Naive thymus-derived CD8-positive, alpha-beta T cell (primary cell): ENCODE data around the gene PRKCB. TPM values are rescaled to one million over a fixed set of nuclear protein-coding genes. Genes with fewer than 3 reads are reported as not detected.
A peak's percentile ranks its signal among the peaks of the same experiment; 100 is the strongest.
"Not testable (repeated sequence)": the region's sequence is repeated elsewhere in the genome, so short reads cannot be mapped to it uniquely, and the experiment has no call there.

ENCODE experiments used
- ATAC-seq, 2 donors: fragments of 150-1000 bp; cut with Tn5 transposase in 1 of 2; sonication (Bioruptor Pico), chemical (Tn5 transposase) in 1 of 2; 1 replicate in 1 of 2; 2 replicates in 1 of 2; pipeline ENCODE4 v1.10.0; 2021; ENCODE audit warnings: mild to moderate bottlenecking in 2 of 2, moderate library complexity in 2 of 2
- POLR2A ChIA-PET: fragments of 350-600 bp; sonication (Branson Sonifier 250); formaldehyde crosslinking; loops from one replicate; lab custom pipeline; 2021; ENCODE audit warnings: antibody characterized with exemption; lab: Charles Lee
- DNase-seq, 10 donors: peaks; one replicate each; pipeline versions ENCODE4 v3.0.0 to v3.0.0-alpha.2; 2020 to 2022
- H3K27ac Mint-ChIP-seq, 10 donors: one replicate each; pipeline ENCODE4 v1.8.0; 2020 to 2022; ENCODE audit warnings: mild to moderate bottlenecking in 10 of 10, mixed read lengths in 10 of 10, moderate library complexity in 4 of 10, inconsistent platforms in 1 of 10
- H3K27me3 Mint-ChIP-seq, 5 donors: one replicate each; pipeline ENCODE4 v1.8.0; 2021 to 2022; ENCODE audit warnings: mixed read lengths in 5 of 5
- H3K36me3 Mint-ChIP-seq, 3 donors: one replicate each; pipeline ENCODE4 v1.8.0; 2020 to 2022; ENCODE audit warnings: mixed read lengths in 3 of 3, mild to moderate bottlenecking in 2 of 3, inconsistent platforms in 1 of 3
- H3K4me1 Mint-ChIP-seq, 4 donors: one replicate each; pipeline ENCODE4 v1.8.0; 2021 to 2022; ENCODE audit warnings: mixed read lengths in 4 of 4
- H3K4me3 Mint-ChIP-seq, 10 donors: one replicate each; pipeline ENCODE4 v1.8.0; 2020 to 2022; ENCODE audit warnings: mild to moderate bottlenecking in 10 of 10, mixed read lengths in 10 of 10, moderate library complexity in 6 of 10, inconsistent platforms in 1 of 10
- H3K9me3 Mint-ChIP-seq, 9 donors: one replicate each; pipeline ENCODE4 v1.8.0; 2020 to 2022; ENCODE audit warnings: mixed read lengths in 9 of 9, mild to moderate bottlenecking in 3 of 9, inconsistent platforms in 1 of 9, moderate library complexity in 1 of 9
- polyA plus RNA-seq, 3 donors: library from polyadenylated mRNA; unstranded; fragments of 300-500 nt; fragmentation: Illumina TruSeq; gene quantifications; one replicate each; pipeline ENCODE4 v1.2.3, GENCODE V29; 2021
- total RNA-seq, 8 experiments: library from RNA in 2 of 8; stranded (reverse) in 2 of 8; gene quantifications; one replicate each; pipeline ENCODE4 v1.2.3 and lab custom pipeline; 2021 to 2026

PRKCB gene
- total and polyA plus RNA-seq, 5 experiments from 2014 or later: 57.2 to 142 (median 123) TPM

DNA sequence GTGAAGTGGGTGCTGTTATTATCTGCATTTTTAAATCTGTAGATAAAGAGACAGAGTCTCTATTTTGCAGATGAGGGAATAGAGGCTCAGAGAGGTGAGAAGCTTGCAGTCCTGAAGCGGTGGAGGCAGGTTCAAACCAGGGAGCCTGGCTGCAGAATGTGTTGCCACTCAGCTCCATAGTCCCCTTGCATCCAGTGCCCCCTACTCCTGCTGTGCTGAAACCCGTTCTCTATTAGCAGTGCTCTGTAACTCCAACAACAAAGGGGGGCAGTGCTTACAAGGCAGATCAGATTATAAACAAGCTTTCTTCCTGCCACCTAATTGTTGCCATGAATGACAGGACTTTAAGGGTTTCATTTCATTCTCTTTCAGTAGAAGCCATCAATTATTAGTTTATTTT lies 302.2 kb downstream of the PRKCB start:
- POLR2A ChIA-PET: no interaction called here
- H3K27me3 Mint-ChIP-seq: no peaks in the 10 kb centered on the region
- no peak overlapping the region for H3K4me3 Mint-ChIP-seq
- ATAC-seq: no peak
- no peak for DNase-seq
- H3K36me3 Mint-ChIP-seq: peaks cover 16 to 66% (median 17%) of the 10 kb centered on the region in 3 donors
- no peaks in the 10 kb centered on the region for H3K9me3 Mint-ChIP-seq
- H3K27ac Mint-ChIP-seq: peak overlapping the region in 1 of 10 donors; percentile 12
- peaks cover 0 to 14% (median 8%) of the 10 kb centered on the region in 4 donors for H3K4me1 Mint-ChIP-seq

DNA sequence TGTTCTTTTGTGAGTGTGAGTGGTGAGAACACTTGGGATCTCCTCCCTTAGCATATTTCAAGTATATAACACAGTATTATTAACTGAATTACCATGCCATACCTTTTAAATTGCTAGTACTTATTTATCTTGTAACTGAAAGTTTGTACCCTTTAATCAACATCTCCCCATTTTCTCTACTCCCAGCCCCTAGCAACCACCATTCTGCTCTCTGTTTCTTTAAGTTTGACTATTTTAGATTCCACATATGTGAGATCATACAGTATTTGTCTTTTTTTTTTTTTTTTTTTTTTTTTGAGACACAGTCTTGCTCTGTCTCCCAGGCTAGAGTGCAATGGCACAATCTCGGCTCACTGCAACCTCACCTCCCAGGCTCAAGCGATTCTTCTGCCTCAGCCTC lies 302.8 kb downstream of the PRKCB start:
- no peaks in the 10 kb centered on the region for H3K9me3 Mint-ChIP-seq
- POLR2A ChIA-PET: no interaction called here
- ATAC-seq (no peak), DNase-seq (no peak)
- no peaks in the 10 kb centered on the region for H3K27me3 Mint-ChIP-seq
- peaks cover 15 to 63% (median 17%) of the 10 kb centered on the region in 3 donors for H3K36me3 Mint-ChIP-seq
- H3K27ac Mint-ChIP-seq: peak overlapping the region in 2 of 10 donors; percentile 6 to 52
- H3K4me3 Mint-ChIP-seq: no peak overlapping the region
- peaks cover 0 to 11% (median 6%) of the 10 kb centered on the region in 4 donors for H3K4me1 Mint-ChIP-seq

DNA sequence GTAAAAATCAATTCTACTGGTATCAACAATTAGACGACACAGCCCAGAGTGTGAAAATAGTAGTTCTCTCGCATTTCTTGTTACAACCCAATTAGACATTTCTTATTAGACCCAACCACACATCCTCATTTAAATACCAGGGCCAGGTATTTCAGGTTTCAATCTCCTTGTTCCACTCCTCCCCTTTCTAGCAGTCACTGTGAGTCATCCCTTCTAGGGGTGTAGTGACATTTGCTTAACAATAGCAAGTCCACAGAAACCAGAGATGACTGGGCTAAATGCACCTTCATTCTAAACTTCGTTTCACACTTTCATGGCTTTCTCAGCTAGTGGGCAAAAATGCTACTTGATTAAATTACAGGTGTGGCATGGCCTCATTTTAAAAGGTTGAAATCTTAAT lies 303.5 kb downstream of the PRKCB start:
- peaks cover 20 to 62% (median 21%) of the 10 kb centered on the region in 3 donors for H3K36me3 Mint-ChIP-seq
- H3K27me3 Mint-ChIP-seq: no peaks in the 10 kb centered on the region
- POLR2A ChIA-PET: no interaction called here
- DNase-seq: no peak
- H3K4me3 Mint-ChIP-seq: no peak overlapping the region
- no peaks in the 10 kb centered on the region for H3K9me3 Mint-ChIP-seq
- H3K27ac Mint-ChIP-seq: peak overlapping the region in 1 of 10 donors; percentile 29
- H3K4me1 Mint-ChIP-seq: peaks cover 0 to 15% (median 5%) of the 10 kb centered on the region in 4 donors
- ATAC-seq: no peak

DNA sequence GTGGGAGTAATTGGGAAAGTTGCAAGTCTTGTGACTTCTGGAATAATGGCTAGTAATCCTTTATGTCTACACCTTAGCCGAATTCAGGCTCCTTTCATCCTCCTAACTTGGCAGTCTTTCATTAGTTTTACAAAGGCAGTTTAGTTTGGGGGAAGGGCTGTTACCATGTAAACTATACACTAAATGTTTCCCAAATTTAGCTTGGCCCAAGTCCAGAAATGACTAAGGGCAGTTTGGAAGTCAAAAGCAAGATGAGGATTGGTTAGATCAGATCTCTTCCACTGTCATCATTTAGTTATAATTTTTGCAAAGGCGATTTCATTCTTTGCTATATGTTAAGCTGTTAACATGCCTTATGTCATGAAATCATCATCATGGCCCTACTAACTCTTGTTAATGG lies 304.9 kb downstream of the PRKCB start:
- POLR2A ChIA-PET: no interaction called here
- peak overlapping the region in 1 of 10 donors; percentile 24 for H3K27ac Mint-ChIP-seq
- H3K4me1 Mint-ChIP-seq: peaks cover 0 to 18% (median 5%) of the 10 kb centered on the region in 4 donors
- ATAC-seq (no peak), DNase-seq (no peak)
- H3K27me3 Mint-ChIP-seq: no peaks in the 10 kb centered on the region
- H3K9me3 Mint-ChIP-seq: no peaks in the 10 kb centered on the region
- peaks cover 25 to 68% (median 29%) of the 10 kb centered on the region in 3 donors for H3K36me3 Mint-ChIP-seq
- no peak overlapping the region for H3K4me3 Mint-ChIP-seq

DNA sequence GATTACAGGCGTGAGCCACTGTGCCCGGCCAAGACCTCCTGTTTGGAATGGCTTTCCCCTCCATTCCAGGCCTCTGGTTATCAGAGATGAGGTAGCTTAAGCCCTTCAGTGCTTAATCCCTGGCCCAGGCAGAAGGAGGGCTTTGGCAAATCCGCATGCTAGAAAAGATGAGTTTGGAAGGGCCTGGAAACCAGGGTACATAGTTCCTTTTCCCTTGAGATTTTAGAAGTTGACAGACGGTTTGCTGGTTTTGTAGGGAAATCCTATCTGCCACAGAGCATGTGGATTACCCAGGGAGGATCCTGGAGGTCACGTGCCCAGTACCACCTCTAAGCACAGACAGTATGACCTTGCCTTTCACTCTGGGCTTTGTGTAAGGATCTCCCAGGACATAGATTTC lies 305.7 kb downstream of the PRKCB start:
- H3K27ac Mint-ChIP-seq: no peak overlapping the region
- DNase-seq: no peak

DNA sequence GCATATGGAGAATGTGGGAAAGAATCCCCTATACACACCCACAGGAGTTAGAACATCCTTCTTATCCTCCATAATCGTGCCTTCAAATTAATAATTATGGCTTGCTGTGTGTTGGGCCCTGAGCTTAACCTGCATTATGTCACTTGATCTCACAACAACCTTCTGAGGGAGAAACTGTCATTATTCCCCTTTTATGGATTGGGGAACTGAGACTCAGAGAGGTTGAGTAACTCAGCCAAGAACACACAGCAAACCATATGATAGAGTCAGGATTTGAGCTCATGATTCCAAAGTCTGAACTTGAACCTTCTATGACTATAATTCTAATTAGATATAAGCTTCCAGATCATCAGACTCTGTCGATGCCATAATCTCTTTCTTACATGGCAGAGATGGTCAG lies 306.1 kb downstream of the PRKCB start:
- Mint-ChIP-seq H3K36me3 (peaks cover 22 to 66% (median 25%) of the 10 kb centered on the region in 3 donors), H3K4me1 (peaks cover 0 to 13% (median 3%) of the 10 kb centered on the region in 4 donors), H3K27ac (peak overlapping the region in 2 of 10 donors; percentile 34 to 57), H3K9me3 (no peaks in the 10 kb centered on the region), H3K27me3 (no peaks in the 10 kb centered on the region), H3K4me3 (no peak overlapping the region)
- POLR2A ChIA-PET: no interaction called here
- ATAC-seq: no peak
- no peak for DNase-seq

More for the DNA sequence above, 305.7 kb downstream of the PRKCB start:
- no peaks in the 10 kb centered on the region for H3K9me3 Mint-ChIP-seq
- POLR2A ChIA-PET: no interaction called here
- peaks cover 0 to 13% (median 3%) of the 10 kb centered on the region in 4 donors for H3K4me1 Mint-ChIP-seq
- H3K4me3 Mint-ChIP-seq: peak overlapping the region in 1 of 10 donors; percentile 26
- peaks cover 22 to 65% (median 25%) of the 10 kb centered on the region in 3 donors for H3K36me3 Mint-ChIP-seq
- H3K27me3 Mint-ChIP-seq: no peaks in the 10 kb centered on the region
- ATAC-seq: no peak

DNA sequence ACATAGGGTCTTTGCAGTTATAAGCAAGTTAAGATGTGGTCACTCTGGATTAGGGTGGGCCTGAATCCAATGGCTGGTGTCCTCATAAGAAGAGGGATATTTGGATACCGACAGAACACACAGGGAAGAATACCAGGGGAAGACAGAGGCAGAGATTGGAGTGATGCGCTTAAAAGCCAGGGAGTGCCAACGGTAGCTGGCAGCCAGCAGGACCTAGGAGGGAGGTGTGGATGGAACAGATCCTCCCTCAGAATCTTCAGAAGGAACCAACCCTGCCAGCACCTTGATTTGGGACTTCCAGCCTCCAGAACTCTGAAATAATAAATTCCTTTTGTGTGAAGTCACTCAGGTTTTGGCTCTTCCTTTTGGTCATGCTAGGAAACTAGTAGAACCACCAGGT lies 310.1 kb downstream of the PRKCB start:
- peaks cover 20 to 33% (median 27%) of the 10 kb centered on the region in 4 donors for H3K4me1 Mint-ChIP-seq
- peak overlapping the region in 4 of 10 donors; percentile 39 to 83 (median 60) for H3K27ac Mint-ChIP-seq
- no peaks in the 10 kb centered on the region for H3K9me3 Mint-ChIP-seq
- H3K27me3 Mint-ChIP-seq: no peaks in the 10 kb centered on the region
- ATAC-seq: no peak
- DNase-seq: no peak
- POLR2A ChIA-PET: no interaction called here
- no peak overlapping the region for H3K4me3 Mint-ChIP-seq
- peaks cover 12 to 36% (median 16%) of the 10 kb centered on the region in 3 donors for H3K36me3 Mint-ChIP-seq

DNA sequence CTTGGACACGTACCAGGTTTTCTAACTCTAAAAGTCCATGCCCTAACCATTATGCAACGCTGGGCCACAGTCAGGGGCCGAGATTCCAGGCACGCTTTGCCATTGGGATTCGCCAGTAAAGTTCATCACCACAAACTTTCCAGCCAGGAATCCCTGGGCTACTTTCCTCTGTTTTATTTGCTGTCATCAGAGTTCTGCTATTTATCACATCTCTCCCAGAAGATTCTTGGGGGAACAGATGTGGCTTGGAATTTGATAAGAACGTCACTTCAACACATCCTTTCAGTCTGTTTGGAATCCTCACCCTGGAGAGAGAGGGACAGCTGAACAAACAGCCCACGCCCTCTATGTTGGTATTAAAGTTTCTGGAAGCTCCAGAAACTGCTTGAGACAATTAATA lies 310.7 kb downstream of the PRKCB start:
- ATAC-seq: no peak
- POLR2A ChIA-PET: no interaction called here
- no peak for DNase-seq
- Mint-ChIP-seq H3K4me3 (no peak overlapping the region), H3K27me3 (no peaks in the 10 kb centered on the region), H3K4me1 (peaks cover 22 to 38% (median 33%) of the 10 kb centered on the region in 4 donors), H3K9me3 (no peaks in the 10 kb centered on the region), H3K27ac (no peak overlapping the region), H3K36me3 (peaks cover 12 to 31% (median 16%) of the 10 kb centered on the region in 3 donors)

DNA sequence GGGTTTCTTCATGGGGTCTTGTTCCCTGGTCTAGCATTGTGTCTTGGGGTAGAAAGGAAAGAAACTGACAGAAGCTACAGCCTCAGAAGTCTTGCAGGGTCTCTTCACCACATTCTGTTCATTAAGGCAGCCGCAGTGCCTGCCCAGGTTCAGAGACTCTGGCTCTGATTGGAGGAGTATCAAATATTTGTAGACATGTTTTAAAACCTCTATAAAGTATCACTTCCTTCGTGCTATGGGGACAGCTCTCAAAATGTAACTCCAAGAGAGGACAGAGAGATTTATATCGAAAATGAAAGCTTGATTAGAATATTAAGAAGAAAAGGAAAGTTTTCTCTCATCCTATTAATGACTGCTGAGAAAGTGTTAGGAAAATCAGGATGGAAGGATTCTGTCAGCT lies 313.3 kb downstream of the PRKCB start:
- Mint-ChIP-seq H3K36me3 (peaks cover 8 to 21% (median 11%) of the 10 kb centered on the region in 3 donors), H3K9me3 (no peaks in the 10 kb centered on the region), H3K27me3 (no peaks in the 10 kb centered on the region), H3K27ac (peak overlapping the region; percentile 0 to 90 (median 70)), H3K4me3 (peak overlapping the region in 2 of 10 donors; percentile 7 to 8), H3K4me1 (peaks cover 21 to 56% (median 52%) of the 10 kb centered on the region in 4 donors)
- POLR2A ChIA-PET: no interaction called here
- peak in 1 of 10 donors; percentile 6 for DNase-seq
- no peak for ATAC-seq

DNA sequence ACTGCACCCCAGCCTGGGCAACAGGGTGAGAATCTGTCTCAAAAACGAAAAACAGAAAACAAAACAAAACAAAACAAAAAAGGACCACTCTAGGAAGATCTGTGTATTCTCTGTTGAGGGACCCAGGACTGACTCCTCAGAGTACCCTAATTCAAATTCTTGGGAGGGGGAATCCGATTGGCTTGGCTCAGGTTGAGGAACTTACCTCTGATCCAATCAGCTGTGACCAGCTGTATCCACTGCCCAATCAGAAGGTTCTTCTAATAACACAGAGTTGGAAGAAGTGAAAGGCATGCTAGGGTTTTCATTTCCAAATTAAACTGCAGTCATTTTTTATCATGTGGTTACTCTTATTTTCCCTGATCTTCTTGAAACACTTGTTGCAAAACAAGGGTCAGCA lies 314.5 kb downstream of the PRKCB start:
- DNase-seq (no peak), ATAC-seq (no peak)
- POLR2A ChIA-PET: no interaction called here
- H3K27me3 Mint-ChIP-seq: no peaks in the 10 kb centered on the region
- no peaks in the 10 kb centered on the region for H3K9me3 Mint-ChIP-seq
- H3K4me1 Mint-ChIP-seq: peaks cover 18 to 58% (median 53%) of the 10 kb centered on the region in 4 donors
- H3K27ac Mint-ChIP-seq: peak overlapping the region in 9 of 10 donors; percentile 48 to 91 (median 71)
- peaks cover 0 to 23% (median 19%) of the 10 kb centered on the region in 3 donors for H3K36me3 Mint-ChIP-seq
- peak overlapping the region in 1 of 10 donors; percentile 20 for H3K4me3 Mint-ChIP-seq

DNA sequence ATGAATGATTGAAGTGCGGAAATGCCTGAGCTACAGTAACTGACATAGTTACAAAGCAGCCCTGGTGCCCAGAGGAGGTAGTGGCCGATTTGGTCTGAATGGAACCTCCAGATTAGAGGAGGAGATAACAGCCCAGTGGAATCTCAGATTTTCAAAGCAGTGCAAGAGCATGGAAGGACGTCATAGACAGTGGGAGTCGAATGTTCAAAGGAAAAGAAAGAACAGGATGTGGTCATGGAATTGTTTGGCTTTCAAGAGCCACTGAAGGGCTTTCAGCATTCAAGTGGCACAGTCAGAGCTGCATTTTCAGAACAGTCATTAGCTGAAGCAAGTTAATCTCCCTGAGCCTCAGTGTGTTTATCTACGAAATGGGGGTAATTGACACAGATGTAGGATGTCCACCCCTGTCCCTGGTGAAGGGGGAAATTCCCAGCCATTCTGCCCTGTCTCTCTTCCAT lies 315.7 kb downstream of the PRKCB start:
- H3K27ac Mint-ChIP-seq: peak overlapping the region in 9 of 10 donors; percentile 0 to 75 (median 69)
- peaks cover 0 to 30% (median 23%) of the 10 kb centered on the region in 3 donors for H3K36me3 Mint-ChIP-seq
- no peaks in the 10 kb centered on the region for H3K9me3 Mint-ChIP-seq
- ATAC-seq (peak; percentile 88 to 90), DNase-seq (peak in 7 of 10 donors; percentile 16 to 62 (median 28))
- H3K27me3 Mint-ChIP-seq: no peaks in the 10 kb centered on the region
- peak overlapping the region; percentile 42 to 81 (median 72) for H3K4me3 Mint-ChIP-seq
- H3K4me1 Mint-ChIP-seq: peaks cover 19 to 58% (median 53%) of the 10 kb centered on the region in 4 donors
- POLR2A ChIA-PET: interaction anchor here (1.3 kb wide), 1 partner anchor 8 kb away, joined by 3 read pairs; no protein-coding TSS in a partner anchor

DNA sequence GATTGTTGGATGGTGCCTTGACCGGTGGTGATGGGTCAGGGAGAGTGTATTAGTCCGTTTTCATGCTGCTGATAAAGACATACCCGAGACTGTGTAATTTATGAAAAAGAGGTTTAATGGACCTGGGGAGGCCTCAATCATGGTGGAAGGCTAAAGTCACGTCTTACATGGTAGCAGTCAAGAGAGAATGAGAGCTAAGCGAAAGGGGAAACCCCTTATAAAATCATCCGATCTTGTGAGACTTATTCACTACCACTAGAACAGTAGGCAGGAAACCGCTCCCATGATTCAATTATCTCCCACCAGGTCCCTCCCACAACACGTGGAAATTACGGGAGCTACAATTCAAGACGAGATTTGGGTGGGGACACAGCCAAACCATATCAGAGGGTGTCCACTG lies 316.3 kb downstream of the PRKCB start:
- peaks cover 0 to 32% (median 29%) of the 10 kb centered on the region in 3 donors for H3K36me3 Mint-ChIP-seq
- H3K9me3 Mint-ChIP-seq, DNase-seq, ATAC-seq, H3K27me3 Mint-ChIP-seq: not testable (repeated sequence)
- H3K27ac Mint-ChIP-seq: peak overlapping the region; percentile 0 to 75 (median 65)
- POLR2A ChIA-PET: interaction anchor here (1.3 kb wide), 1 partner anchor 7 kb away, joined by 3 read pairs; no protein-coding TSS in a partner anchor
- H3K4me3 Mint-ChIP-seq: peak overlapping the region in 5 of 10 donors; percentile 4 to 81 (median 79)
- H3K4me1 Mint-ChIP-seq: peaks cover 19 to 58% (median 53%) of the 10 kb centered on the region in 4 donors

DNA sequence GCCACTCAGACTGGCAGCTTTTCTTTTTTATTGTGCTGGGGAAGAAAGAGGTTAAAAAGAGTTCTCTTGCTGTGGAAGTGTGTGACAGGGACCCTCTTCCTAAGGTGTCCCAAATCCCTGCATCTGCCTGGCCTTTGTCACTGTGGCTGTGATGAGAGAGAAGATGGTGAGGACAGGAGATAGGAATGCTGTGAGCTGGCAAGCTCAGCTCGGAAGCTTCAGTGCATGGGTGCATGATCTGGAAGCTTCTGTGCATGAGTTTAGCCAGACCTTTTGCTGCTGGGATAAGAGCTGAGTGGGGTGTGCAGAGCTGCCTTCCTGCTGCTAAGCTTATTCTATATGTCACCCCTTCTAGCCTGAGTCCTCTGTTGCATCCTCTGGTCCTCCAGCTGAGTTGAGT lies 317.0 kb downstream of the PRKCB start:
- H3K27ac Mint-ChIP-seq: peak overlapping the region in 7 of 10 donors; percentile 0 to 79 (median 61)
- ATAC-seq: no peak
- POLR2A ChIA-PET: no interaction called here
- H3K4me1 Mint-ChIP-seq: peaks cover 19 to 64% (median 49%) of the 10 kb centered on the region in 4 donors
- peaks cover 4 to 39% (median 26%) of the 10 kb centered on the region in 3 donors for H3K36me3 Mint-ChIP-seq
- H3K27me3 Mint-ChIP-seq: no peaks in the 10 kb centered on the region
- DNase-seq: no peak
- no peaks in the 10 kb centered on the region for H3K9me3 Mint-ChIP-seq
- peak overlapping the region in 2 of 10 donors; percentile 15 to 61 for H3K4me3 Mint-ChIP-seq
